ENCODE measurements around the gene PRICKLE2. TPM values are rescaled to one million over a fixed set of nuclear protein-coding genes. Genes with fewer than 3 reads are reported as not detected.

PRICKLE2 gene
- total RNA-seq, 6 experiments from 2014 or later = 2.4 to 4.4 (median 3.3) TPM

- no peaks in the 10 kb centered on the region for H3K4me1 ChIP-seq
- no peak overlapping the region for H3K4me3 ChIP-seq
- TF ChIP-seq, protein P1, sequence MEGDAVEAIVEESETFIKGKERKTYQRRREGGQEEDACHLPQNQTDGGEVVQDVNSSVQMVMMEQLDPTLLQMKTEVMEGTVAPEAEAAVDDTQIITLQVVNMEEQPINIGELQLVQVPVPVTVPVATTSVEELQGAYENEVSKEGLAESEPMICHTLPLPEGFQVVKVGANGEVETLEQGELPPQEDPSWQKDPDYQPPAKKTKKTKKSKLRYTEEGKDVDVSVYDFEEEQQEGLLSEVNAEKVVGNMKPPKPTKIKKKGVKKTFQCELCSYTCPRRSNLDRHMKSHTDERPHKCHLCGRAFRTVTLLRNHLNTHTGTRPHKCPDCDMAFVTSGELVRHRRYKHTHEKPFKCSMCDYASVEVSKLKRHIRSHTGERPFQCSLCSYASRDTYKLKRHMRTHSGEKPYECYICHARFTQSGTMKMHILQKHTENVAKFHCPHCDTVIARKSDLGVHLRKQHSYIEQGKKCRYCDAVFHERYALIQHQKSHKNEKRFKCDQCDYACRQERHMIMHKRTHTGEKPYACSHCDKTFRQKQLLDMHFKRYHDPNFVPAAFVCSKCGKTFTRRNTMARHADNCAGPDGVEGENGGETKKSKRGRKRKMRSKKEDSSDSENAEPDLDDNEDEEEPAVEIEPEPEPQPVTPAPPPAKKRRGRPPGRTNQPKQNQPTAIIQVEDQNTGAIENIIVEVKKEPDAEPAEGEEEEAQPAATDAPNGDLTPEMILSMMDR (IDR thresholded peaks at IDR 0.05) = no peak
- no peak for TF ChIP-seq POLR2A (IDR thresholded peaks at IDR 0.05)
- H3K9me3 ChIP-seq = no peaks in the 10 kb centered on the region
- intact Hi-C loops (cut with DNase I) = no loop called here
- DNase-seq (no peak), ATAC-seq (no peak)
- 93% methylated on average over 1 of the region's 1 CpG for WGBS (ENCODE audit: insufficient coverage, low coverage, low lambda C conversion rate, missing lambda C conversion rate)
- no peaks in the 10 kb centered on the region for H3K36me3 ChIP-seq
- no peak overlapping the region for H3K27ac ChIP-seq
- no peaks in the 10 kb centered on the region for H3K27me3 ChIP-seq
These were observed 29.5 kb downstream of the PRICKLE2 start for GRCh38 chr3:64195789-64196188.

DNA sequence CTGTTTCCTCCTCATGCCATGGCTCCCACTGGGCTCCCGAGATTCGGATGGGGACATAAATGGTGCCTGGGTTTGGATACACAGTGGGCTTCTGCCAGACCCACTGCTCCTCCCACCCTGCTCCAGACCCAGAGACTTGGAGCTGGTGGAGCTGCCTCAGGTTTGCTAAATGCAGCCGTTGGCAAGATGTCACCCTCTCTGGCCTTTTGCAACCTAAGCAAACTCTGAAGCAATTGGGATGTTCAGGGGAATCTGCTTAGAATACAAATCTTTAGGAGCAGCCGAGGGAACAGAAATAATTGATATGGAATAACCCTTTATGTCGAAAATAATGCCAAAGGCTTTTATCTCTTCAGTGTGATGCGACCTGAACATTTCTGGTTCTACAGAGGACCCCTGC, 33.4 kb downstream of the PRICKLE2 start:
- intact Hi-C loops (cut with DNase I) = no loop called here
- peak in 1 of 4 donors; percentile 68 for ATAC-seq
- Histone ChIP-seq H3K27me3 (no peaks in the 10 kb centered on the region), H3K4me3 (no peak overlapping the region), H3K27ac (no peak overlapping the region), H3K4me1 (no peaks in the 10 kb centered on the region), H3K9me3 (no peaks in the 10 kb centered on the region), H3K36me3 (no peaks in the 10 kb centered on the region)
- DNase-seq = no peak
- 49% methylated on average over 6 of the region's 6 CpGs for WGBS (ENCODE audit: insufficient coverage, low coverage, low lambda C conversion rate, missing lambda C conversion rate)
- no peak for TF ChIP-seq POLR2A (IDR thresholded peaks at IDR 0.05)
- TF ChIP-seq, protein P1 (IDR thresholded peaks at IDR 0.05) = no peak

GRCh38 chr3:64190517-64191515, 34.5 kb downstream of the PRICKLE2 start:
- Histone ChIP-seq H3K27ac (no peak overlapping the region), H3K4me3 (no peak overlapping the region), H3K27me3 (no peaks in the 10 kb centered on the region), H3K4me1 (no peaks in the 10 kb centered on the region), H3K9me3 (no peaks in the 10 kb centered on the region), H3K36me3 (no peaks in the 10 kb centered on the region)
- DNase-seq (no peak), ATAC-seq (no peak)
- intact Hi-C loops (cut with DNase I) = no loop called here
- TF ChIP-seq, protein P1 (IDR thresholded peaks at IDR 0.05) = no peak
- TF ChIP-seq POLR2A (IDR thresholded peaks at IDR 0.05) = no peak
- WGBS (ENCODE audit: insufficient coverage, low coverage, low lambda C conversion rate, missing lambda C conversion rate) = 71% methylated on average over 8 of the region's 8 CpGs

DNA sequence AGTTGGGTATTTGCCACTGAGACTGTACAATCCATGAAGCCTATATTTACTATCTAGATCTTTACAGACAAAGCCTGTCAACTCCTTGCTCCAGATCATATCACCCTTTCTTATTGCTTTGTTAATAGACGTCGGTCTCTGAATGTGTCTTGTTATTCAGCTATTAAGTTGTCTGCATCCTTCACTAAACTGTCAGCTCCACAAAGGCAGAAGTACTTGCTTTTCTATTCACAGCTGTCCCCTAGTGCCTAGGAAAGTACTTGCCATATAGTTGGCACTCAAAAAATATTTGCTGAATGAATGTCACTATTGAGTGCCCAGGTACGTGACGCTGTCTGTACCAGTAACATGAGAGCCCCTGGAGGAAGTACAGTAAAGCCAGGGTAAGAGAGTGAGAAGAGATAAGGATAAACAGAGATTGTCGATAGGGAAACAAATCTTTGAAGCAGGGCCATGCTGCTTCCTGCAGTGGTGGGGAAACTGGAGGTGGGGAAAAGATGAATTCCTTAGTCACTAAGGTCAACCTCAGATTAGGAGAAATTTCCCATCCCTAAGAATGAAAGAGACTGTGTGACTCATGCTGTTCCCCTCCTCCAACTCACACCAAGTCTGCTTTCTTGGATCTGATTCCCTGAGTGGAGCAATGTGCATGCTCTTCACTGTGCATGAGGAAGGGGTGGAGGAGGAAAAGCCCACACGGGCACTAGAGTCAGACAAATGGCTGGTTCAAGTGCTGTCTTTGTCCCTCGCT, 36.3 kb downstream of the PRICKLE2 start:
- Histone ChIP-seq H3K27me3 (no peaks in the 10 kb centered on the region), H3K27ac (no peak overlapping the region), H3K4me1 (no peaks in the 10 kb centered on the region), H3K4me3 (no peak overlapping the region), H3K36me3 (no peaks in the 10 kb centered on the region), H3K9me3 (no peaks in the 10 kb centered on the region)
- no peak for DNase-seq
- ATAC-seq = peak; percentile 29 to 72 (median 62)
- 44% methylated on average over 6 of the region's 7 CpGs for WGBS (ENCODE audit: insufficient coverage, low coverage, low lambda C conversion rate, missing lambda C conversion rate)
- intact Hi-C loops (cut with DNase I) = no loop called here
- TF ChIP-seq POLR2A (IDR thresholded peaks at IDR 0.05) = no peak
- TF ChIP-seq, protein P1 (IDR thresholded peaks at IDR 0.05) = no peak

Measured in right lobe of liver (tissue), 6 donors.